ENCODE results near the gene NRXN3. TPM values are rescaled to one million over a fixed set of nuclear protein-coding genes. Genes with fewer than 3 reads are reported as not detected.

Gene NRXN3
- total and polyA plus RNA-seq, 2 experiments from 2014 or later: 1.0 to 1.8 TPM

DNA sequence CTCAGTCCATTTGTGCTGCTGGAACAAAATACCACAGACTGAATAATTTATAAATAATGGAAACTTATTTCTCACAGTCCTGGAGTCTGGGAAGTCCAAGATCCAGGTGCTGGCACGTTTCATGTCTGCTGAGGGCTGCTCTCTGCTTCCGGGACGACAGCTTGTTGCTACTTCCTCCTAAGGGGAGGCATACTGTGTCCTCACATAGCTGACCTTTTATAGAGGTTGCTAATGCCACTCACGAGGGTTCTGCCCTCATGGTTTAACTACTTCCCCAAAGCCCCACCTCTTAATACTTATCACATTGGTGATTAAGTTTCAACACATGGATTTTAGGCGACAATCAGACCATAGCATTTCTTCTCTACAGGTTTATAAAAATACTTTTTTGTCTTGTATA is 411.1 kb downstream of the NRXN3 start:
- H3F3A ChIP-seq (replicated peaks; ENCODE audit: low read depth): no peaks in the 10 kb centered on the region
- Mint-ChIP-seq H3K4me1 (no peaks in the 10 kb centered on the region), H3K36me3 (ENCODE audit: low read depth) (no peaks in the 10 kb centered on the region), H3K4me3 (no peak overlapping the region), H3K27ac (no peak overlapping the region), H3K27me3 (ENCODE audit: insufficient read depth, low read depth, poor library complexity) (no peaks in the 10 kb centered on the region), H3K9me3 (no peaks in the 10 kb centered on the region)
- H3K4me2 ChIP-seq: no peak overlapping the region
- H2AFZ ChIP-seq: no peak overlapping the region
- H3K4me1 ChIP-seq (ENCODE audit: insufficient read depth): no peaks in the 10 kb centered on the region
- H3K9me2 ChIP-seq (ENCODE audit: insufficient read depth): no peaks in the 10 kb centered on the region
- no peaks in the 10 kb centered on the region for H3K79me2 ChIP-seq (replicated peaks; ENCODE audit: insufficient read depth)
- H3K27me3 ChIP-seq (ENCODE audit: insufficient read depth): no peaks in the 10 kb centered on the region
- TF ChIP-seq, protein P1, sequence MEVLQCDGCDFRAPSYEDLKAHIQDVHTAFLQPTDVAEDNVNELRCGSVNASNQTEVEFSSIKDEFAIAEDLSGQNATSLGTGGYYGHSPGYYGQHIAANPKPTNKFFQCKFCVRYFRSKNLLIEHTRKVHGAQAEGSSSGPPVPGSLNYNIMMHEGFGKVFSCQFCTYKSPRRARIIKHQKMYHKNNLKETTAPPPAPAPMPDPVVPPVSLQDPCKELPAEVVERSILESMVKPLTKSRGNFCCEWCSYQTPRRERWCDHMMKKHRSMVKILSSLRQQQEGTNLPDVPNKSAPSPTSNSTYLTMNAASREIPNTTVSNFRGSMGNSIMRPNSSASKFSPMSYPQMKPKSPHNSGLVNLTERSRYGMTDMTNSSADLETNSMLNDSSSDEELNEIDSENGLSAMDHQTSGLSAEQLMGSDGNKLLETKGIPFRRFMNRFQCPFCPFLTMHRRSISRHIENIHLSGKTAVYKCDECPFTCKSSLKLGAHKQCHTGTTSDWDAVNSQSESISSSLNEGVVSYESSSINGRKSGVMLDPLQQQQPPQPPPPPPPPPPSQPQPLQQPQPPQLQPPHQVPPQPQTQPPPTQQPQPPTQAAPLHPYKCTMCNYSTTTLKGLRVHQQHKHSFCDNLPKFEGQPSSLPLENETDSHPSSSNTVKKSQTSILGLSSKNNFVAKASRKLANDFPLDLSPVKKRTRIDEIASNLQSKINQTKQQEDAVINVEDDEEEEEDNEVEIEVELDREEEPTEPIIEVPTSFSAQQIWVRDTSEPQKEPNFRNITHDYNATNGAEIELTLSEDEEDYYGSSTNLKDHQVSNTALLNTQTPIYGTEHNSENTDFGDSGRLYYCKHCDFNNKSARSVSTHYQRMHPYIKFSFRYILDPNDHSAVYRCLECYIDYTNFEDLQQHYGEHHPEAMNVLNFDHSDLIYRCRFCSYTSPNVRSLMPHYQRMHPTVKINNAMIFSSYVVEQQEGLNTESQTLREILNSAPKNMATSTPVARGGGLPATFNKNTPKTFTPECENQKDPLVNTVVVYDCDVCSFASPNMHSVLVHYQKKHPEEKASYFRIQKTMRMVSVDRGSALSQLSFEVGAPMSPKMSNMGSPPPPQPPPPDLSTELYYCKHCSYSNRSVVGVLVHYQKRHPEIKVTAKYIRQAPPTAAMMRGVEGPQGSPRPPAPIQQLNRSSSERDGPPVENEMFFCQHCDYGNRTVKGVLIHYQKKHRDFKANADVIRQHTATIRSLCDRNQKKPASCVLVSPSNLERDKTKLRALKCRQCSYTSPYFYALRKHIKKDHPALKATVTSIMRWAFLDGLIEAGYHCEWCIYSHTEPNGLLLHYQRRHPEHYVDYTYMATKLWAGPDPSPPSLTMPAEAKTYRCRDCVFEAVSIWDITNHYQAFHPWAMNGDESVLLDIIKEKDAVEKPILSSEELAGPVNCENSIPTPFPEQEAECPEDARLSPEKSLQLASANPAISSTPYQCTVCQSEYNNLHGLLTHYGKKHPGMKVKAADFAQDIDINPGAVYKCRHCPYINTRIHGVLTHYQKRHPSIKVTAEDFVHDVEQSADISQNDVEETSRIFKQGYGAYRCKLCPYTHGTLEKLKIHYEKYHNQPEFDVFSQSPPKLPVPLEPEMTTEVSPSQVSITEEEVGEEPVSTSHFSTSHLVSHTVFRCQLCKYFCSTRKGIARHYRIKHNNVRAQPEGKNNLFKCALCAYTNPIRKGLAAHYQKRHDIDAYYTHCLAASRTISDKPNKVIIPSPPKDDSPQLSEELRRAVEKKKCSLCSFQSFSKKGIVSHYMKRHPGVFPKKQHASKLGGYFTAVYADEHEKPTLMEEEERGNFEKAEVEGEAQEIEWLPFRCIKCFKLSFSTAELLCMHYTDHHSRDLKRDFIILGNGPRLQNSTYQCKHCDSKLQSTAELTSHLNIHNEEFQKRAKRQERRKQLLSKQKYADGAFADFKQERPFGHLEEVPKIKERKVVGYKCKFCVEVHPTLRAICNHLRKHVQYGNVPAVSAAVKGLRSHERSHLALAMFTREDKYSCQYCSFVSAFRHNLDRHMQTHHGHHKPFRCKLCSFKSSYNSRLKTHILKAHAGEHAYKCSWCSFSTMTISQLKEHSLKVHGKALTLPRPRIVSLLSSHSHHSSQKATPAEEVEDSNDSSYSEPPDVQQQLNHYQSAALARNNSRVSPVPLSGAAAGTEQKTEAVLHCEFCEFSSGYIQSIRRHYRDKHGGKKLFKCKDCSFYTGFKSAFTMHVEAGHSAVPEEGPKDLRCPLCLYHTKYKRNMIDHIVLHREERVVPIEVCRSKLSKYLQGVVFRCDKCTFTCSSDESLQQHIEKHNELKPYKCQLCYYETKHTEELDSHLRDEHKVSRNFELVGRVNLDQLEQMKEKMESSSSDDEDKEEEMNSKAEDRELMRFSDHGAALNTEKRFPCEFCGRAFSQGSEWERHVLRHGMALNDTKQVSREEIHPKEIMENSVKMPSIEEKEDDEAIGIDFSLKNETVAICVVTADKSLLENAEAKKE (CRISPR knock-in tag; IDR thresholded peaks at IDR 0.05): no peak
- TF ChIP-seq ZNF331 (CRISPR knock-in tag; IDR thresholded peaks at IDR 0.05; ENCODE audit: low read depth) (no peak), NANOG (IDR thresholded peaks at IDR 0.05; ENCODE audit: borderline replicate concordance) (no peak), EZH2phosphoT487 (IDR thresholded peaks at IDR 0.05; ENCODE audit: unreplicated experiment) (no peak), STAT1 (IDR thresholded peaks at IDR 0.05; ENCODE audit: unreplicated experiment) (no peak), ZNF114 (CRISPR knock-in tag; IDR thresholded peaks at IDR 0.05) (no peak), POLR2AphosphoS5 (IDR thresholded peaks at IDR 0.05; ENCODE audit: low read depth) (no peak), CREB1 (CRISPR knock-in tag; IDR thresholded peaks at IDR 0.05; ENCODE audit: low read depth) (no peak), EZH2 (IDR thresholded peaks at IDR 0.05; ENCODE audit: low read depth, unreplicated experiment) (no peak), JUNB (IDR thresholded peaks at IDR 0.05; ENCODE audit: unreplicated experiment) (no peak)
- TF ChIP-seq, protein P2, sequence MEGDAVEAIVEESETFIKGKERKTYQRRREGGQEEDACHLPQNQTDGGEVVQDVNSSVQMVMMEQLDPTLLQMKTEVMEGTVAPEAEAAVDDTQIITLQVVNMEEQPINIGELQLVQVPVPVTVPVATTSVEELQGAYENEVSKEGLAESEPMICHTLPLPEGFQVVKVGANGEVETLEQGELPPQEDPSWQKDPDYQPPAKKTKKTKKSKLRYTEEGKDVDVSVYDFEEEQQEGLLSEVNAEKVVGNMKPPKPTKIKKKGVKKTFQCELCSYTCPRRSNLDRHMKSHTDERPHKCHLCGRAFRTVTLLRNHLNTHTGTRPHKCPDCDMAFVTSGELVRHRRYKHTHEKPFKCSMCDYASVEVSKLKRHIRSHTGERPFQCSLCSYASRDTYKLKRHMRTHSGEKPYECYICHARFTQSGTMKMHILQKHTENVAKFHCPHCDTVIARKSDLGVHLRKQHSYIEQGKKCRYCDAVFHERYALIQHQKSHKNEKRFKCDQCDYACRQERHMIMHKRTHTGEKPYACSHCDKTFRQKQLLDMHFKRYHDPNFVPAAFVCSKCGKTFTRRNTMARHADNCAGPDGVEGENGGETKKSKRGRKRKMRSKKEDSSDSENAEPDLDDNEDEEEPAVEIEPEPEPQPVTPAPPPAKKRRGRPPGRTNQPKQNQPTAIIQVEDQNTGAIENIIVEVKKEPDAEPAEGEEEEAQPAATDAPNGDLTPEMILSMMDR (conservative IDR thresholded peaks at IDR 0.05; ENCODE audit: low read depth in 2 of 2): no peak
- TF ChIP-seq, protein P3, sequence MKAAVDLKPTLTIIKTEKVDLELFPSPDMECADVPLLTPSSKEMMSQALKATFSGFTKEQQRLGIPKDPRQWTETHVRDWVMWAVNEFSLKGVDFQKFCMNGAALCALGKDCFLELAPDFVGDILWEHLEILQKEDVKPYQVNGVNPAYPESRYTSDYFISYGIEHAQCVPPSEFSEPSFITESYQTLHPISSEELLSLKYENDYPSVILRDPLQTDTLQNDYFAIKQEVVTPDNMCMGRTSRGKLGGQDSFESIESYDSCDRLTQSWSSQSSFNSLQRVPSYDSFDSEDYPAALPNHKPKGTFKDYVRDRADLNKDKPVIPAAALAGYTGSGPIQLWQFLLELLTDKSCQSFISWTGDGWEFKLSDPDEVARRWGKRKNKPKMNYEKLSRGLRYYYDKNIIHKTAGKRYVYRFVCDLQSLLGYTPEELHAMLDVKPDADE (IDR thresholded peaks at IDR 0.05): no peak
- TF ChIP-seq, protein P4, sequence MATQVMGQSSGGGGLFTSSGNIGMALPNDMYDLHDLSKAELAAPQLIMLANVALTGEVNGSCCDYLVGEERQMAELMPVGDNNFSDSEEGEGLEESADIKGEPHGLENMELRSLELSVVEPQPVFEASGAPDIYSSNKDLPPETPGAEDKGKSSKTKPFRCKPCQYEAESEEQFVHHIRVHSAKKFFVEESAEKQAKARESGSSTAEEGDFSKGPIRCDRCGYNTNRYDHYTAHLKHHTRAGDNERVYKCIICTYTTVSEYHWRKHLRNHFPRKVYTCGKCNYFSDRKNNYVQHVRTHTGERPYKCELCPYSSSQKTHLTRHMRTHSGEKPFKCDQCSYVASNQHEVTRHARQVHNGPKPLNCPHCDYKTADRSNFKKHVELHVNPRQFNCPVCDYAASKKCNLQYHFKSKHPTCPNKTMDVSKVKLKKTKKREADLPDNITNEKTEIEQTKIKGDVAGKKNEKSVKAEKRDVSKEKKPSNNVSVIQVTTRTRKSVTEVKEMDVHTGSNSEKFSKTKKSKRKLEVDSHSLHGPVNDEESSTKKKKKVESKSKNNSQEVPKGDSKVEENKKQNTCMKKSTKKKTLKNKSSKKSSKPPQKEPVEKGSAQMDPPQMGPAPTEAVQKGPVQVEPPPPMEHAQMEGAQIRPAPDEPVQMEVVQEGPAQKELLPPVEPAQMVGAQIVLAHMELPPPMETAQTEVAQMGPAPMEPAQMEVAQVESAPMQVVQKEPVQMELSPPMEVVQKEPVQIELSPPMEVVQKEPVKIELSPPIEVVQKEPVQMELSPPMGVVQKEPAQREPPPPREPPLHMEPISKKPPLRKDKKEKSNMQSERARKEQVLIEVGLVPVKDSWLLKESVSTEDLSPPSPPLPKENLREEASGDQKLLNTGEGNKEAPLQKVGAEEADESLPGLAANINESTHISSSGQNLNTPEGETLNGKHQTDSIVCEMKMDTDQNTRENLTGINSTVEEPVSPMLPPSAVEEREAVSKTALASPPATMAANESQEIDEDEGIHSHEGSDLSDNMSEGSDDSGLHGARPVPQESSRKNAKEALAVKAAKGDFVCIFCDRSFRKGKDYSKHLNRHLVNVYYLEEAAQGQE (IDR thresholded peaks at IDR 0.05; ENCODE audit: unreplicated experiment): no peak
- H3K27ac ChIP-seq (ENCODE audit: low read depth): no peak overlapping the region
- no peaks in the 10 kb centered on the region for H4K20me1 ChIP-seq (replicated peaks; ENCODE audit: insufficient read depth)
- DNase-seq (ENCODE audit: low spot score): no peak
- no peaks in the 10 kb centered on the region for H3K36me3 ChIP-seq (ENCODE audit: insufficient read depth)
- no peak overlapping the region for H3K4me3 ChIP-seq
- ATAC-seq: no peak

All from GM23338 (cell line).